ENCODE measurements around the gene DNA2.

The DNA2 gene

GRCh38 chr10:68446179-68446578 lies 25.6 kb downstream of the DNA2 start:
- no peak for DNase-seq

GRCh38 chr10:68442971-68443370 lies 28.8 kb downstream of the DNA2 start:
- no peak for DNase-seq

- no peak for DNase-seq
These were observed 30.9 kb downstream of the DNA2 start for GRCh38 chr10:68440898-68441297.

GRCh38 chr10:68435803-68436202 lies 36.0 kb downstream of the DNA2 start:
- no peak for DNase-seq

GRCh38 chr10:68434657-68435056 lies 37.1 kb downstream of the DNA2 start:
- DNase-seq = no peak

GRCh38 chr10:68428396-68429104 lies 43.2 kb downstream of the DNA2 start:
- DNase-seq = no peak

GRCh38 chr10:68424454-68425014 lies 47.2 kb downstream of the DNA2 start:
- no peak for DNase-seq

GRCh38 chr10:68423522-68423921 lies 48.3 kb downstream of the DNA2 start:
- DNase-seq = no peak

GRCh38 chr10:68419376-68419775 lies 52.4 kb downstream of the DNA2 start:
- DNase-seq = no peak

- no peak for DNase-seq
These were observed 62.8 kb downstream of the DNA2 start for GRCh38 chr10:68408898-68409518.

GRCh38 chr10:68406815-68407548 lies 64.8 kb downstream of the DNA2 start, which contains the start of gene RUFY2:
RUFY2 (minus strand) TSS chr10:68407277; CDS start chr10:68407189, 88 bp downstream.
- DNase-seq = peak; percentile 47

- peak; percentile 37 for DNase-seq
These were observed 65.5 kb downstream of the DNA2 start for GRCh38 chr10:68406111-68406814.

- no peak for DNase-seq
These were observed 68.1 kb downstream of the DNA2 start for GRCh38 chr10:68403701-68404100.

GRCh38 chr10:68402276-68402675 lies 69.5 kb downstream of the DNA2 start:
- no peak for DNase-seq

GRCh38 chr10:68397005-68397404 lies 74.8 kb downstream of the DNA2 start:
- no peak for DNase-seq

- DNase-seq = no peak
These were observed 86.0 kb downstream of the DNA2 start for GRCh38 chr10:68385740-68386139.

GRCh38 chr10:68371604-68372003 lies 100.2 kb downstream of the DNA2 start:
- DNase-seq = no peak

- no peak for DNase-seq
These were observed 104.7 kb downstream of the DNA2 start for GRCh38 chr10:68367121-68367520.

- DNase-seq = no peak
These were observed 105.2 kb downstream of the DNA2 start for GRCh38 chr10:68366600-68366999.

- DNase-seq = no peak
These were observed 106.2 kb downstream of the DNA2 start for GRCh38 chr10:68365611-68366010.

GRCh38 chr10:68364101-68364886 lies 107.5 kb downstream of the DNA2 start:
- DNase-seq = no peak

All from KG1 (cell line).